ENCODE measurements around the gene CEP41. TPM values are rescaled to one million over a fixed set of nuclear protein-coding genes. Genes with fewer than 3 reads are reported as not detected.

CEP41 gene, protein sequence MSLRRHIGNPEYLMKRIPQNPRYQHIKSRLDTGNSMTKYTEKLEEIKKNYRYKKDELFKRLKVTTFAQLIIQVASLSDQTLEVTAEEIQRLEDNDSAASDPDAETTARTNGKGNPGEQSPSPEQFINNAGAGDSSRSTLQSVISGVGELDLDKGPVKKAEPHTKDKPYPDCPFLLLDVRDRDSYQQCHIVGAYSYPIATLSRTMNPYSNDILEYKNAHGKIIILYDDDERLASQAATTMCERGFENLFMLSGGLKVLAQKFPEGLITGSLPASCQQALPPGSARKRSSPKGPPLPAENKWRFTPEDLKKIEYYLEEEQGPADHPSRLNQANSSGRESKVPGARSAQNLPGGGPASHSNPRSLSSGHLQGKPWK
- 10 to 100 TPM in 1 of 4 donors, 1 to 10 TPM in 3; 1.9 to 14.0 (median 5.6) TPM for total RNA-seq

GRCh38 chr7:130440527-130441365, at the start of gene CEP41:
Gene CEP41, minus strand, starts transcription at chr7:130441016. Its CDS starts 50 bp downstream, at chr7:130440966.
- H3K27me3 ChIP-seq: no peaks in the 10 kb centered on the region
- peak; percentile 92 to 97 (median 93) for DNase-seq
- H3K4me1 ChIP-seq: peaks cover 0 to 7% (median 0%) of the 10 kb centered on the region in 4 donors
- no peaks in the 10 kb centered on the region for H3K9me3 ChIP-seq
- TF ChIP-seq, protein P1, sequence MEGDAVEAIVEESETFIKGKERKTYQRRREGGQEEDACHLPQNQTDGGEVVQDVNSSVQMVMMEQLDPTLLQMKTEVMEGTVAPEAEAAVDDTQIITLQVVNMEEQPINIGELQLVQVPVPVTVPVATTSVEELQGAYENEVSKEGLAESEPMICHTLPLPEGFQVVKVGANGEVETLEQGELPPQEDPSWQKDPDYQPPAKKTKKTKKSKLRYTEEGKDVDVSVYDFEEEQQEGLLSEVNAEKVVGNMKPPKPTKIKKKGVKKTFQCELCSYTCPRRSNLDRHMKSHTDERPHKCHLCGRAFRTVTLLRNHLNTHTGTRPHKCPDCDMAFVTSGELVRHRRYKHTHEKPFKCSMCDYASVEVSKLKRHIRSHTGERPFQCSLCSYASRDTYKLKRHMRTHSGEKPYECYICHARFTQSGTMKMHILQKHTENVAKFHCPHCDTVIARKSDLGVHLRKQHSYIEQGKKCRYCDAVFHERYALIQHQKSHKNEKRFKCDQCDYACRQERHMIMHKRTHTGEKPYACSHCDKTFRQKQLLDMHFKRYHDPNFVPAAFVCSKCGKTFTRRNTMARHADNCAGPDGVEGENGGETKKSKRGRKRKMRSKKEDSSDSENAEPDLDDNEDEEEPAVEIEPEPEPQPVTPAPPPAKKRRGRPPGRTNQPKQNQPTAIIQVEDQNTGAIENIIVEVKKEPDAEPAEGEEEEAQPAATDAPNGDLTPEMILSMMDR (IDR thresholded peaks at IDR 0.05): no peak
- H3K36me3 ChIP-seq: no peaks in the 10 kb centered on the region
- peak within 1 kb of the TSS; percentile 51 to 92 (median 68) for H3K4me3 ChIP-seq
- H3K27ac ChIP-seq: peak within 1 kb of the TSS; percentile 63 to 86 (median 78)

- H3K4me3 ChIP-seq: peak overlapping the region in 1 of 4 donors; percentile 50
- DNase-seq: no peak
- H3K27ac ChIP-seq: no peak overlapping the region
- no peaks in the 10 kb centered on the region for H3K27me3 ChIP-seq
- peaks cover 0 to 5% (median 2%) of the 10 kb centered on the region in 4 donors for H3K4me1 ChIP-seq
- no peak for TF ChIP-seq POLR2A (IDR thresholded peaks at IDR 0.05)
- TF ChIP-seq, protein P1 (IDR thresholded peaks at IDR 0.05): no peak
- no peaks in the 10 kb centered on the region for H3K36me3 ChIP-seq
- no peaks in the 10 kb centered on the region for H3K9me3 ChIP-seq
Observed at GRCh38 chr7:130490311-130490791, 49.5 kb upstream of the CEP41 start.

DNA sequence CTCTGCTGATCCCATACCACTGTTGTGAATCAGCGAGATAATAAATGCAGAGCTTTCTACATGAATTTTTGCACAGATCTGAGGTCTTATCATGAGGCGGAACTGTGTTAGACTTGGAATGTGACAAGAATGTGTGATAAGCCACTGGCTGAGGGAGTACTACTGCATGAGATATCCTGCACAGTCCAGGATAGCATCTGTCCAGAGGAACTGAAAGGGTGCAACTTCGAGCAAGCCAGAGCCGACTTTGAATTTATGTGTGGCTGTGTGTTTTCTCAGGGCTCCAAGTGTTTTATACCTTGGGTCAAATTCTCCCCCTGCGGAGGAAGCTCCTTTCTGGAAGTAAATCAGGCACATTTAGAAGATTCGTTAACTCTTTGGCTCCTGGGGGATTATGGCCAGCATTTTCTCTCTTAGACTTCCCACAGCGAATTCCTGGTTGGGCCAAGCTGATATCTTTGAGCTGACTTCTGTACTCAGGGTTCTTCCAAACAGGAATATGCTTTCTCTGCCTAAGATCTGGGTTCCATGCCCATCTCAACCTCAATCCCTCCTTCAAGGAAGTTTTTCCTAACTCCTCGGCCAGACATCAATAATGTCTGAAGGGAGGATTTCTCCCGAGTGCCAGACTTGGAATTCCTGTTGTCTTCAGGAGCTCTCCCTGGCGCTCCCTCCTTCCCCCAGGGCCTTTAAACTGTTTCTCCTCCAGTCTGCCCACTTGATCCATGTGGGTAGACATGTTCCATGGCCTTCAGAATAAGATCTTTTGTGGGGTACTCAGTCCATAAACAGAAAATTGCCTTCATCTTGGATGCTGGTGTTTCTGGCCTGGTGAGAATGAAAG, 48.5 kb upstream of the CEP41 start:
- H3K27me3 ChIP-seq: no peaks in the 10 kb centered on the region
- no peaks in the 10 kb centered on the region for H3K9me3 ChIP-seq
- H3K36me3 ChIP-seq: no peaks in the 10 kb centered on the region
- H3K4me1 ChIP-seq: peaks cover 0 to 5% (median 2%) of the 10 kb centered on the region in 4 donors
- no peak overlapping the region for H3K27ac ChIP-seq
- TF ChIP-seq, protein P1 (IDR thresholded peaks at IDR 0.05): no peak
- no peak for TF ChIP-seq POLR2A (IDR thresholded peaks at IDR 0.05)
- no peak for DNase-seq
- no peak overlapping the region for H3K4me3 ChIP-seq

GRCh38 chr7:130488392-130489139, 47.8 kb upstream of the CEP41 start:
- Histone ChIP-seq H3K4me1 (peaks cover 0 to 5% (median 2%) of the 10 kb centered on the region in 4 donors), H3K36me3 (no peaks in the 10 kb centered on the region), H3K9me3 (no peaks in the 10 kb centered on the region), H3K27me3 (no peaks in the 10 kb centered on the region), H3K27ac (no peak overlapping the region), H3K4me3 (no peak overlapping the region)
- TF ChIP-seq POLR2A (IDR thresholded peaks at IDR 0.05): no peak
- TF ChIP-seq, protein P1 (IDR thresholded peaks at IDR 0.05): no peak
- DNase-seq: no peak

All from Peyer's patch (tissue), 4 donors.